Adrenal gland (tissue), 5 donors: ENCODE results near the gene ARF6.
"Not testable (repeated sequence)": the region's sequence is repeated elsewhere in the genome, so short reads cannot be mapped to it uniquely, and the experiment has no call there.

Experiments used
- CTCF ChIP-seq, 6 experiments: fragments of 450-650 bp in 4 of 6; fragments of 200-600 bp in 2 of 6; sonication (generic) in 1 of 6; IDR thresholded peaks; 1 replicate in 5 of 6; 2 replicates in 1 of 6; pipeline versions ENCODE4 v1.5.1 to v1.8.0; 2016 to 2021; ENCODE audit warnings: antibody characterized with exemption in 6 of 6, mild to moderate bottlenecking in 2 of 6, moderate library complexity in 1 of 6
- POLR2A ChIP-seq, 2 donors: fragments of 450-650 bp; IDR thresholded peaks; one replicate each; pipeline ENCODE4 v1.6.1; 2017; ENCODE audit warnings: antibody characterized with exemption in 2 of 2, mild to moderate bottlenecking in 2 of 2, moderate library complexity in 1 of 2
- donor health status: DM: no; HTN: no; CAD: no.

DNA sequence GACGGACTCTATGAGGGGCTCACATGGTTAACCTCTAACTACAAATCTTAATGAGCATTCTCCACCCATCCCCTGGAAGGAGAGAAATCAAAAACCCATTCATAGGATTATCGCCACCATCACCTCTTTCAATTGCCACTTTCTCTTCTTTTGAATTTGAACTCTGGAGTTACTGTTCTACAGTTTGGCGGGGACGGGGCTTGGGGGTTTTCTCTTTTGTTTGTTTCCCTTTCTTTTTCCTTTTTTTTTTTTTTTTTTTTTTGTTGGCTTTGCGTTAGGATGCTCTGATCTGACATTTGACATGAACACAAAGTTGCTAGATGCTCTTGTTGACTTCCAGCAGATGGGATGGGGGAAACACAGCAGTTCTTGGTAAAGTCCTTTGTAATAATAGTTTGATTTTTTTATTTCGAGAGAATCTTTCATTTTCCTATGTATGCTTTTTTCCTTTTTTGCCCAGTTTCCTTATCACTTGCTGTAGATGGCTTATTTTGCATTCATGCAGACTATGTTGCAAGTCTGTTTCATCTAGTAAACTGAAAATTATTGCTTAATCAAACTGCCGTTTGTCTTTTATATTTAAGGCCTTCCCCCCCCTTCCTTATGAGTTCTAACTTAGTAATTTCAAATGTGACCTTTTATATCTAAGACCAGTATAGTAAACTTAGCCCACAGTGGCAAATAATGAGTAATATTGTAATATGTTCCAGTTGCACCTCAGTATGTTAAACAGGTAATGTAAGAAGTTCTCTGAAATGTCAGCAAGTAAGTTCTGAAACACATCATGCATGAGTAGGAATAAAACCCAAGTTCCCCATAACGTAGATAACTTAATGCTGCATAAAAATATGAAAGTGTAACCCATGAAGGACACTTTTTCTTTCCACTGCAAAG lies 1.6 kb downstream of the ARF6 start:
- not testable (repeated sequence) for TF ChIP-seq CTCF, POLR2A (IDR thresholded peaks at IDR 0.05)
